Testis (tissue), 3 donors: ENCODE measurements around the gene VAMP4. TPM values are rescaled to one million over a fixed set of nuclear protein-coding genes. Genes with fewer than 3 reads are reported as not detected.

Experiments used
- DNase-seq: peaks from one replicate; pipeline ENCODE4 v3.0.0-alpha.2; 2019
- H3K27ac ChIP-seq, 2 donors: fragments of 200-600 bp; sonication (generic); one replicate each; pipeline ENCODE4 v1.5.1; 2019
- H3K27me3 ChIP-seq: fragments of 200-600 bp; sonication (generic); one replicate; pipeline ENCODE4 v1.5.1; 2019
- H3K36me3 ChIP-seq: fragments of 200-600 bp; sonication (generic); one replicate; pipeline ENCODE4 v1.5.1; 2017; ENCODE audit warnings: low read depth; ENCODE audit errors: missing control alignments
- H3K4me1 ChIP-seq: fragments of 200-600 bp; sonication (generic); one replicate; pipeline ENCODE4 v1.5.1; 2019
- H3K4me3 ChIP-seq, 2 donors: fragments of 200-600 bp; sonication (generic); one replicate each; pipeline ENCODE4 v1.5.1; 2017 to 2019
- H3K9me3 ChIP-seq: fragments of 200-600 bp; sonication (generic); one replicate; pipeline ENCODE4 v1.5.1; 2017
- CTCF ChIP-seq, 3 experiments: fragments of 450-650 bp in 2 of 3; fragments of 200-600 bp in 1 of 3; sonication (generic) in 1 of 3; IDR thresholded peaks; one replicate each; pipeline ENCODE4 v1.5.1; 2016 to 2019; ENCODE audit warnings: antibody characterized with exemption in 3 of 3, mild to moderate bottlenecking in 2 of 3, moderate library complexity in 1 of 3
- POLR2A ChIP-seq: fragments of 450-650 bp; IDR thresholded peaks from one replicate; pipeline ENCODE4 v1.6.1; 2017; ENCODE audit warnings: antibody characterized with exemption, mild to moderate bottlenecking, moderate library complexity
- WGBS, 2 donors: methylation state at CpG; one replicate each; pipeline ENCODE4 v1.1.5; 2018; 5-methylcytosine and 5-hydroxymethylcytosine counted together
- intact Hi-C: fragments of 100-400 bp; cut with DNase I; formaldehyde crosslinking; loops from one replicate; pipeline ENCODE4 v1.15.1; 2023; ENCODE audit warnings: low total_unique reads
- polyA plus RNA-seq: library from polyadenylated mRNA; stranded (reverse); fragments of 350-450 nt; fragmentation: Illumina TruSeq; extraction: RNeasy Lipid Tissue Mini Kit (QIAGEN cat#74804); gene quantifications from one replicate; pipeline ENCODE4 v1.2.3, GENCODE V29; 2014; ENCODE audit warnings: low read depth, low replicate concordance; ENCODE audit not compliant: insufficient read depth
- total RNA-seq, 2 donors: library from RNA; depleted of rRNA; stranded (reverse); fragments of >200 nt; gene quantifications; one replicate each; pipeline ENCODE4 v1.2.3, GENCODE V29; 2016

Gene VAMP4
- total and polyA plus RNA-seq, 3 donors from 2014 or later = 22.6 to 28.6 (median 23.7) TPM

- WGBS, 2 donors = 67 to 87% methylated on average over 8 to 28 of the region's 28 CpGs
- no peak overlapping the region for H3K27ac ChIP-seq
- H3K36me3 ChIP-seq = no peaks in the 10 kb centered on the region
- no peaks in the 10 kb centered on the region for H3K4me1 ChIP-seq
- H3K4me3 ChIP-seq = peak overlapping the region in 1 of 2 donors; percentile 15
- DNase-seq = no peak
- no peaks in the 10 kb centered on the region for H3K9me3 ChIP-seq
- no peak for TF ChIP-seq POLR2A
- TF ChIP-seq CTCF (IDR thresholded peaks at IDR 0.05) = no peak
- intact Hi-C loops = no loop called here
- no peaks in the 10 kb centered on the region for H3K27me3 ChIP-seq
These were observed 71.1 kb downstream of the VAMP4 start for GRCh38 chr1:171670739-171671138.

GRCh38 chr1:171668372-171668771 is 73.5 kb downstream of the VAMP4 start:
- Histone ChIP-seq H3K27me3 (no peaks in the 10 kb centered on the region), H3K4me1 (no peaks in the 10 kb centered on the region), H3K4me3 (no peak overlapping the region), H3K9me3 (no peaks in the 10 kb centered on the region), H3K27ac (no peak overlapping the region), H3K36me3 (no peaks in the 10 kb centered on the region)
- TF ChIP-seq CTCF (IDR thresholded peaks at IDR 0.05) (no peak), POLR2A (no peak)
- no peak for DNase-seq
- intact Hi-C loops = no loop called here
- WGBS, 2 donors = 94 to 96% methylated on average over 5 of the region's 5 CpGs

GRCh38 chr1:171666114-171666769 is 75.6 kb downstream of the VAMP4 start:
- Histone ChIP-seq H3K27me3 (no peaks in the 10 kb centered on the region), H3K9me3 (no peaks in the 10 kb centered on the region), H3K4me3 (no peak overlapping the region), H3K36me3 (no peaks in the 10 kb centered on the region), H3K27ac (no peak overlapping the region), H3K4me1 (no peaks in the 10 kb centered on the region)
- DNase-seq = no peak
- intact Hi-C loops = no loop called here
- WGBS, 2 donors = 90 to 96% methylated on average over 4 of the region's 4 CpGs
- TF ChIP-seq CTCF (IDR thresholded peaks at IDR 0.05) (no peak), POLR2A (no peak)

- TF ChIP-seq CTCF (IDR thresholded peaks at IDR 0.05) (no peak), POLR2A (no peak)
- Histone ChIP-seq H3K4me1 (no peaks in the 10 kb centered on the region), H3K9me3 (no peaks in the 10 kb centered on the region), H3K4me3 (no peak overlapping the region), H3K27ac (no peak overlapping the region), H3K36me3 (no peaks in the 10 kb centered on the region), H3K27me3 (no peaks in the 10 kb centered on the region)
- intact Hi-C loops = no loop called here
- no peak for DNase-seq
These were observed 76.9 kb downstream of the VAMP4 start for GRCh38 chr1:171664976-171665375.
